Measurements from ENCODE around the gene CCR6. TPM values are rescaled to one million over a fixed set of nuclear protein-coding genes. Genes with fewer than 3 reads are reported as not detected.

Gene CCR6
- total and polyA plus RNA-seq, 2 of the 13 experiments (the other 11 are each of a cell fraction or from before 2014, with no cell fraction given) = 4.5 to 8.7 TPM

DNA sequence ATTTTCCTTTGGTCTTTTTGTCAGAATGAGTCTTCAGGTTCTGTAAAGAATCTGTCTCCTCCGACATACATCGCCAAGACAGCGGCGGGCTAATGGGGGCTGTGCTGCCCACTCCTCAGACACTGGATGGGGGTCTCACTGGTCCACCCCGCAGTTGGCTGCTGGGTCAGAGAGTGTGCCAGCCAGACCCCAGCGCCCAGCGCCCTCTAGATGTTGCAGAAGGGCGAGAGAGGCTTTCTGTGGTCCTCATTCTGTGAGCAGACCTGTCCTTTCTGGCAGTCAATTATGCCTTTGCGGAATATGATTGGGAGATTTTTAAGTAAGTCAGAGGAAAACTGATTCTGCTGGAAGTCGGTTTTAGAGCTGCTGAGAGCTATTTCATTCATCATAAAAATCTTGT is 7.8 kb upstream of the CCR6 start:
- peak; percentile 56 for ATAC-seq
- H3K27me3 ChIP-seq (ENCODE audit: control insufficient read depth in 1 of 2, insufficient read depth in 2 of 2, low read length in 2 of 2) = peaks cover 2 to 50% of the 10 kb centered on the region in 2 experiments; a peak in 4 of 5 replicates
- WGBS (ENCODE audit: low lambda C conversion rate) = 45% methylated on average over 10 of the region's 10 CpGs
- FAIRE-seq = no peak
- H3K4me3 ChIP-seq (replicated peaks in 1 of 3; ENCODE audit: insufficient read depth in 1 of 3, low read depth in 2 of 3, low read length in 3 of 3) = no peak overlapping the region
- H3K36me3 ChIP-seq (replicated peaks in 1 of 2; ENCODE audit: control insufficient read depth in 1 of 2, insufficient read depth in 2 of 2, low read length in 2 of 2) = no peaks in the 10 kb centered on the region
- BruUV-seq (replicated peaks) = no TSS peak
- peaks cover 6% of the 10 kb centered on the region for H3K9me3 ChIP-seq (ENCODE audit: low read length)
- H3K4me1 ChIP-seq (ENCODE audit: insufficient read depth, low read length) = peaks cover 21% of the 10 kb centered on the region
- ChIA-PET POLR2A (no interaction called here), CTCF (ENCODE audit: low intra/inter-chr PET ratio, low total read pairs) (no interaction called here)
- no peaks in the 10 kb centered on the region for H3K79me2 ChIP-seq (ENCODE audit: insufficient read depth, low read length)
- no peak overlapping the region for H3K9ac ChIP-seq (ENCODE audit: insufficient read depth, low read depth, low read length)
- in situ Hi-C loops (cut with HindIII; ENCODE audit: extremely low pct_ligation_motif_present, low pct_unique_long_range_greater_than_20kb) = no loop called here
- intact Hi-C loops (cut with micrococcal nuclease; ENCODE audit: unreplicated experiment) = no loop called here
- no peak overlapping the region for H3K4me2 ChIP-seq (ENCODE audit: low read depth, low read length)
- H4K20me1 ChIP-seq (ENCODE audit: insufficient read depth, low read length) = no peaks in the 10 kb centered on the region
- DNase-seq (ENCODE audit: low spot score) = no peak
- no peak for TF ChIP-seq ZNF296 (CRISPR knock-in tag; conservative IDR thresholded peaks at IDR 0.05)
- peak; percentile 58 for TF ChIP-seq STAG1 (CRISPR knock-in tag; IDR thresholded peaks at IDR 0.05)
- no peak for TF ChIP-seq ARHGAP35 (CRISPR knock-in tag; IDR thresholded peaks at IDR 0.05; ENCODE audit: borderline replicate concordance)
- TF ChIP-seq ZBTB7A (CRISPR knock-in tag; IDR thresholded peaks at IDR 0.05) = 0 out of 2 replicates have a peak, but pooled peaks have one; percentile 30
- TF ChIP-seq ZBTB7B (CRISPR knock-in tag; IDR thresholded peaks at IDR 0.05) = peak; percentile 70
- TF ChIP-seq, protein P1, sequence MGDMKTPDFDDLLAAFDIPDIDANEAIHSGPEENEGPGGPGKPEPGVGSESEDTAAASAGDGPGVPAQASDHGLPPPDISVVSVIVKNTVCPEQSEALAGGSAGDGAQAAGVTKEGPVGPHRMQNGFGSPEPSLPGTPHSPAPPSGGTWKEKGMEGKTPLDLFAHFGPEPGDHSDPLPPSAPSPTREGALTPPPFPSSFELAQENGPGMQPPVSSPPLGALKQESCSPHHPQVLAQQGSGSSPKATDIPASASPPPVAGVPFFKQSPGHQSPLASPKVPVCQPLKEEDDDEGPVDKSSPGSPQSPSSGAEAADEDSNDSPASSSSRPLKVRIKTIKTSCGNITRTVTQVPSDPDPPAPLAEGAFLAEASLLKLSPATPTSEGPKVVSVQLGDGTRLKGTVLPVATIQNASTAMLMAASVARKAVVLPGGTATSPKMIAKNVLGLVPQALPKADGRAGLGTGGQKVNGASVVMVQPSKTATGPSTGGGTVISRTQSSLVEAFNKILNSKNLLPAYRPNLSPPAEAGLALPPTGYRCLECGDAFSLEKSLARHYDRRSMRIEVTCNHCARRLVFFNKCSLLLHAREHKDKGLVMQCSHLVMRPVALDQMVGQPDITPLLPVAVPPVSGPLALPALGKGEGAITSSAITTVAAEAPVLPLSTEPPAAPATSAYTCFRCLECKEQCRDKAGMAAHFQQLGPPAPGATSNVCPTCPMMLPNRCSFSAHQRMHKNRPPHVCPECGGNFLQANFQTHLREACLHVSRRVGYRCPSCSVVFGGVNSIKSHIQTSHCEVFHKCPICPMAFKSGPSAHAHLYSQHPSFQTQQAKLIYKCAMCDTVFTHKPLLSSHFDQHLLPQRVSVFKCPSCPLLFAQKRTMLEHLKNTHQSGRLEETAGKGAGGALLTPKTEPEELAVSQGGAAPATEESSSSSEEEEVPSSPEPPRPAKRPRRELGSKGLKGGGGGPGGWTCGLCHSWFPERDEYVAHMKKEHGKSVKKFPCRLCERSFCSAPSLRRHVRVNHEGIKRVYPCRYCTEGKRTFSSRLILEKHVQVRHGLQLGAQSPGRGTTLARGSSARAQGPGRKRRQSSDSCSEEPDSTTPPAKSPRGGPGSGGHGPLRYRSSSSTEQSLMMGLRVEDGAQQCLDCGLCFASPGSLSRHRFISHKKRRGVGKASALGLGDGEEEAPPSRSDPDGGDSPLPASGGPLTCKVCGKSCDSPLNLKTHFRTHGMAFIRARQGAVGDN (CRISPR knock-in tag; IDR thresholded peaks at IDR 0.05) = peak; percentile 29; the same call in 1 of the 2 replicates
- TF ChIP-seq XRCC5 (optimal IDR thresholded peaks at IDR 0.05; ENCODE audit: low read length) = peak; percentile 25
- TF ChIP-seq, protein P2, sequence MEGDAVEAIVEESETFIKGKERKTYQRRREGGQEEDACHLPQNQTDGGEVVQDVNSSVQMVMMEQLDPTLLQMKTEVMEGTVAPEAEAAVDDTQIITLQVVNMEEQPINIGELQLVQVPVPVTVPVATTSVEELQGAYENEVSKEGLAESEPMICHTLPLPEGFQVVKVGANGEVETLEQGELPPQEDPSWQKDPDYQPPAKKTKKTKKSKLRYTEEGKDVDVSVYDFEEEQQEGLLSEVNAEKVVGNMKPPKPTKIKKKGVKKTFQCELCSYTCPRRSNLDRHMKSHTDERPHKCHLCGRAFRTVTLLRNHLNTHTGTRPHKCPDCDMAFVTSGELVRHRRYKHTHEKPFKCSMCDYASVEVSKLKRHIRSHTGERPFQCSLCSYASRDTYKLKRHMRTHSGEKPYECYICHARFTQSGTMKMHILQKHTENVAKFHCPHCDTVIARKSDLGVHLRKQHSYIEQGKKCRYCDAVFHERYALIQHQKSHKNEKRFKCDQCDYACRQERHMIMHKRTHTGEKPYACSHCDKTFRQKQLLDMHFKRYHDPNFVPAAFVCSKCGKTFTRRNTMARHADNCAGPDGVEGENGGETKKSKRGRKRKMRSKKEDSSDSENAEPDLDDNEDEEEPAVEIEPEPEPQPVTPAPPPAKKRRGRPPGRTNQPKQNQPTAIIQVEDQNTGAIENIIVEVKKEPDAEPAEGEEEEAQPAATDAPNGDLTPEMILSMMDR (CRISPR knock-in tag; IDR thresholded peaks at IDR 0.05) = peak; percentile 69
- TF ChIP-seq, protein P3, sequence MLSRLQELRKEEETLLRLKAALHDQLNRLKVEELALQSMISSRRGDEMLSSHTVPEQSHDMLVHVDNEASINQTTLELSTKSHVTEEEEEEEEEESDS (CRISPR knock-in tag; IDR thresholded peaks at IDR 0.05; ENCODE audit: borderline replicate concordance) = no peak
- TF ChIP-seq, protein P4, sequence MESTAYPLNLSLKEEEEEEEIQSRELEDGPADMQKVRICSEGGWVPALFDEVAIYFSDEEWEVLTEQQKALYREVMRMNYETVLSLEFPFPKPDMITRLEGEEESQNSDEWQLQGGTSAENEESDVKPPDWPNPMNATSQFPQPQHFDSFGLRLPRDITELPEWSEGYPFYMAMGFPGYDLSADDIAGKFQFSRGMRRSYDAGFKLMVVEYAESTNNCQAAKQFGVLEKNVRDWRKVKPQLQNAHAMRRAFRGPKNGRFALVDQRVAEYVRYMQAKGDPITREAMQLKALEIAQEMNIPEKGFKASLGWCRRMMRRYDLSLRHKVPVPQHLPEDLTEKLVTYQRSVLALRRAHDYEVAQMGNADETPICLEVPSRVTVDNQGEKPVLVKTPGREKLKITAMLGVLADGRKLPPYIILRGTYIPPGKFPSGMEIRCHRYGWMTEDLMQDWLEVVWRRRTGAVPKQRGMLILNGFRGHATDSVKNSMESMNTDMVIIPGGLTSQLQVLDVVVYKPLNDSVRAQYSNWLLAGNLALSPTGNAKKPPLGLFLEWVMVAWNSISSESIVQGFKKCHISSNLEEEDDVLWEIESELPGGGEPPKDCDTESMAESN (CRISPR knock-in tag; conservative IDR thresholded peaks at IDR 0.05) = no peak
- H3K27ac ChIP-seq (ENCODE audit: extremely low read length, insufficient read depth, low read length) = no peak overlapping the region
- no peak overlapping the region for H2AFZ ChIP-seq (ENCODE audit: low read length)

Data from HepG2 (cell line).